Activated CD8-positive, alpha-beta T cell treated with anti-CD3 and anti-CD28 coated beads for 36 hours (primary cell): ENCODE results near the gene CNTN2. TPM values are rescaled to one million over a fixed set of nuclear protein-coding genes. Genes with fewer than 3 reads are reported as not detected.

Source experiments
- ATAC-seq: fragments of 200-7000 bp; cut with Tn5 transposase; one replicate; pipeline ENCODE4 v1.10.0; 2021; ENCODE audit warnings: mild to moderate bottlenecking, moderate library complexity
- CTCF ChIA-PET: fragments of 350-600 bp; sonication (Branson Sonifier 250); formaldehyde crosslinking; loops from one replicate; lab custom pipeline; 2021; ENCODE audit warnings: antibody characterized with exemption; lab: Charles Lee
- POLR2A ChIA-PET: fragments of 350-600 bp; sonication (Branson Sonifier 250); formaldehyde crosslinking; loops from one replicate; lab custom pipeline; 2021; ENCODE audit warnings: antibody characterized with exemption; lab: Charles Lee
- DNase-seq: peaks from one replicate; pipeline ENCODE4 v3.0.0-alpha.2; 2020
- H3K27ac Mint-ChIP-seq: one replicate; pipeline ENCODE4 v1.8.0; 2021; ENCODE audit warnings: mild to moderate bottlenecking, mixed read lengths
- H3K27me3 Mint-ChIP-seq: one replicate; pipeline ENCODE4 v1.8.0; 2021; ENCODE audit warnings: mixed read lengths
- H3K36me3 Mint-ChIP-seq: one replicate; pipeline ENCODE4 v1.8.0; 2021; ENCODE audit warnings: low read depth, mixed read lengths
- H3K4me1 Mint-ChIP-seq: one replicate; pipeline ENCODE4 v1.8.0; 2021; ENCODE audit warnings: low read depth, mixed read lengths
- H3K4me3 Mint-ChIP-seq: one replicate; pipeline ENCODE4 v1.8.0; 2021; ENCODE audit warnings: mild to moderate bottlenecking, moderate library complexity, mixed read lengths
- H3K9me3 Mint-ChIP-seq: one replicate; pipeline ENCODE4 v1.8.0; 2021; ENCODE audit warnings: mixed read lengths
- intact Hi-C: fragments of 100-400 bp; cut with micrococcal nuclease; formaldehyde crosslinking; loops from one replicate; pipeline ENCODE4 v1.10.0; 2022
- total RNA-seq, 2 experiments: library from RNA; stranded (reverse); gene quantifications; one replicate each; pipeline ENCODE4 v1.2.3, GENCODE V29; 2021
- TF ChIP-seq, protein P1 (sequence below): fragments of 200-600 bp; IDR thresholded peaks from one replicate; pipeline ENCODE4 v1.8.0; 2022; ENCODE audit warnings: antibody characterized with exemption, mild to moderate bottlenecking

Gene CNTN2, protein sequence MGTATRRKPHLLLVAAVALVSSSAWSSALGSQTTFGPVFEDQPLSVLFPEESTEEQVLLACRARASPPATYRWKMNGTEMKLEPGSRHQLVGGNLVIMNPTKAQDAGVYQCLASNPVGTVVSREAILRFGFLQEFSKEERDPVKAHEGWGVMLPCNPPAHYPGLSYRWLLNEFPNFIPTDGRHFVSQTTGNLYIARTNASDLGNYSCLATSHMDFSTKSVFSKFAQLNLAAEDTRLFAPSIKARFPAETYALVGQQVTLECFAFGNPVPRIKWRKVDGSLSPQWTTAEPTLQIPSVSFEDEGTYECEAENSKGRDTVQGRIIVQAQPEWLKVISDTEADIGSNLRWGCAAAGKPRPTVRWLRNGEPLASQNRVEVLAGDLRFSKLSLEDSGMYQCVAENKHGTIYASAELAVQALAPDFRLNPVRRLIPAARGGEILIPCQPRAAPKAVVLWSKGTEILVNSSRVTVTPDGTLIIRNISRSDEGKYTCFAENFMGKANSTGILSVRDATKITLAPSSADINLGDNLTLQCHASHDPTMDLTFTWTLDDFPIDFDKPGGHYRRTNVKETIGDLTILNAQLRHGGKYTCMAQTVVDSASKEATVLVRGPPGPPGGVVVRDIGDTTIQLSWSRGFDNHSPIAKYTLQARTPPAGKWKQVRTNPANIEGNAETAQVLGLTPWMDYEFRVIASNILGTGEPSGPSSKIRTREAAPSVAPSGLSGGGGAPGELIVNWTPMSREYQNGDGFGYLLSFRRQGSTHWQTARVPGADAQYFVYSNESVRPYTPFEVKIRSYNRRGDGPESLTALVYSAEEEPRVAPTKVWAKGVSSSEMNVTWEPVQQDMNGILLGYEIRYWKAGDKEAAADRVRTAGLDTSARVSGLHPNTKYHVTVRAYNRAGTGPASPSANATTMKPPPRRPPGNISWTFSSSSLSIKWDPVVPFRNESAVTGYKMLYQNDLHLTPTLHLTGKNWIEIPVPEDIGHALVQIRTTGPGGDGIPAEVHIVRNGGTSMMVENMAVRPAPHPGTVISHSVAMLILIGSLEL
- not detected for total RNA-seq

DNA sequence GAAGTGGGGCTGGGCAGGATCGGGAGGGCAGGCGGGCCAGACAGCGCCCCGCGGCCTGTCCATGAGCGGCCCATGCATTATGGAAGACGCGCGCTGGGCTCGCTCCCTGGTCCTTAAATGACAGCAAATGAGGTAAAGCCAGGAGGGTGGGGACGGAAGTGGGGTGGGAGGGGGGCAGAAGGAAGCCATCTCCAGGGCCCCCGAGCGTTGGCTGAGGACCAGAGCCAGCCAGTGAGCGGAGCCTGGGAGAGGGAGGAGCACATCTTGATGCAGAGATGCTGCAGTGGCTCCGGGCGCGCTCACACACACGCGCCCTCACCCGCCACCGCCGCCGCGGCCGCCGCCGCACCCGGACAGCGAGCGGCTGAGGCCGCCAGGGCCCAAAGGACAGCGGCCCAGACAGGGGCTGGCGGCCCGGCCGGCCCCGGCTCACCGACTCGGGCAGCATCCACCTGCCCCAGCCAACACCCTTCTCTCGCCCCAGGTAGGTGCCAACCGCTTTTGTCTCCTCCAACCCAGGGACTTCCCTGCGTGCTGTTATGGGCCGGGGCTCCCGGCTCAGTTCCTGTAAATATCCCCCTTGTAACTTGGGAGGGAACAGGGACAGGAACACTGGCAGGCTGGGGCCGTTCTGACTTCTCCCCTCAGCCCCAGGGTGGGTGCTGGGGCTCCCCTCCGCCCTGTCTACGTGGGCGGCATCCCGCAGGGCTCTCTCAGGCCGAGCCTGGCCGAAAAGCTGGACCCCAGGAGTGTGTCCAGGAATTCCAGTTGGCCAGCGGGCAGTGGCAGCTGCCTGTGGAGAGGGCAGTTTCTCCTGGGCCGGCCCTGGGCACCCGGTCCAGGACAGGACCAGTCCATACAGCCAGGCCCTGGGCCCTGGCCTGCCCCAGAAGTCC lies at the start of gene CNTN2:
Gene CNTN2 (plus strand): TSS at position 302 of the 896 bp plus-strand sequence. CDS start 9,974 bp downstream, outside the sequence.
- ATAC-seq = no peak
- H3K36me3 Mint-ChIP-seq = no peaks in the 10 kb centered on the region
- H3K27ac Mint-ChIP-seq = no peak within 1 kb of the TSS
- intact Hi-C loops = no loop called here
- no peak for DNase-seq
- ChIA-PET POLR2A (no interaction called here), CTCF (interaction anchor here (1.1 kb wide), 1 partner anchor 53 kb away, joined by 3 read pairs; no protein-coding TSS in a partner anchor)
- H3K27me3 Mint-ChIP-seq = peaks cover 38% of the 10 kb centered on the region
- TF ChIP-seq, protein P1, sequence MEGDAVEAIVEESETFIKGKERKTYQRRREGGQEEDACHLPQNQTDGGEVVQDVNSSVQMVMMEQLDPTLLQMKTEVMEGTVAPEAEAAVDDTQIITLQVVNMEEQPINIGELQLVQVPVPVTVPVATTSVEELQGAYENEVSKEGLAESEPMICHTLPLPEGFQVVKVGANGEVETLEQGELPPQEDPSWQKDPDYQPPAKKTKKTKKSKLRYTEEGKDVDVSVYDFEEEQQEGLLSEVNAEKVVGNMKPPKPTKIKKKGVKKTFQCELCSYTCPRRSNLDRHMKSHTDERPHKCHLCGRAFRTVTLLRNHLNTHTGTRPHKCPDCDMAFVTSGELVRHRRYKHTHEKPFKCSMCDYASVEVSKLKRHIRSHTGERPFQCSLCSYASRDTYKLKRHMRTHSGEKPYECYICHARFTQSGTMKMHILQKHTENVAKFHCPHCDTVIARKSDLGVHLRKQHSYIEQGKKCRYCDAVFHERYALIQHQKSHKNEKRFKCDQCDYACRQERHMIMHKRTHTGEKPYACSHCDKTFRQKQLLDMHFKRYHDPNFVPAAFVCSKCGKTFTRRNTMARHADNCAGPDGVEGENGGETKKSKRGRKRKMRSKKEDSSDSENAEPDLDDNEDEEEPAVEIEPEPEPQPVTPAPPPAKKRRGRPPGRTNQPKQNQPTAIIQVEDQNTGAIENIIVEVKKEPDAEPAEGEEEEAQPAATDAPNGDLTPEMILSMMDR = no peak
- H3K4me1 Mint-ChIP-seq = no peaks in the 10 kb centered on the region
- no peaks in the 10 kb centered on the region for H3K9me3 Mint-ChIP-seq
- no peak within 1 kb of the TSS for H3K4me3 Mint-ChIP-seq

DNA sequence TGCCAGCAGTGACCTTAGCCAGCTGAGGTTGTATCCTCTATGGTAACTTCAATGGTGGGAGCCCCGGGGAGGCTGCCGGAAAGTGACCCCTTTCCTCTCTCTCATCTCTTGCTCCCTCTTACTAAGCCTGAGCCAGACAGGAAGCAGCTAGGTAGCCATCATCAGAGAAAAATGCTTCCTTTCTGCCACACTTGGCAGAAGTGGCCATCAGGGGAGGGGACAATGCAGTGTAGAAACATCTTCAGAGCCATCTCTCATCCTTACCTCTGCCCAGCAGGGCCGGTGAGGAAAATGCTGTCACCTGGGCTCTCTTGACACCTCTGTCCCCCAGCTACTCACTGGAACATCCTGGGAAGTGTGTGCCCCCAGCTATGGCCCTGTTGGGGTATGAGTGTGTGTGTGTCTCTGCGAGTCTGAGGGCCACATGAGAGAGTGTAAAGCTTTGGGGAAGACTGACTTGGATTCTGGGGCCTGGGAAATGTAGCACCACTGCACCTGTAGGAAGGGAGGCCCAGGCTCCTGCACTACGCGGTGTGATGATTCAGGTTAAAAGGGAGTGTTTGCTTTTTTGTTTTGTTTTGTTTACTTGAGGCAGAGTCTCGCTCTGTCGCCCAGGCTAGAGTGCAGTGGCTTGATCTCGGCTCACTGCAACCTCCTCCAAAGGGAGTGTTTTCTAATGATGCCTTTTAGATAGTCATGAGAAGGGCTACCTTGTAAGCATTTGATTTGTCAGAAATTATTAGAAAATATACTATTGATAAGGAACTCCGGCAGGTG lies 48.7 kb upstream of the CNTN2 start:
- DNase-seq = no peak
- Mint-ChIP-seq H3K9me3 (no peaks in the 10 kb centered on the region), H3K27ac (no peak overlapping the region), H3K4me3 (no peak overlapping the region), H3K36me3 (no peaks in the 10 kb centered on the region), H3K4me1 (peaks cover 12% of the 10 kb centered on the region), H3K27me3 (no peaks in the 10 kb centered on the region)
- ATAC-seq = no peak
- intact Hi-C loops = no loop called here
- POLR2A ChIA-PET = no interaction called here
- TF ChIP-seq, protein P1 = no peak
- CTCF ChIA-PET = interaction anchor here (0.9 to 9.8 kb wide), 4 partner anchors 12 to 360 kb away, joined by 3 to 188 read pairs (median 4); no protein-coding TSS in a partner anchor

DNA sequence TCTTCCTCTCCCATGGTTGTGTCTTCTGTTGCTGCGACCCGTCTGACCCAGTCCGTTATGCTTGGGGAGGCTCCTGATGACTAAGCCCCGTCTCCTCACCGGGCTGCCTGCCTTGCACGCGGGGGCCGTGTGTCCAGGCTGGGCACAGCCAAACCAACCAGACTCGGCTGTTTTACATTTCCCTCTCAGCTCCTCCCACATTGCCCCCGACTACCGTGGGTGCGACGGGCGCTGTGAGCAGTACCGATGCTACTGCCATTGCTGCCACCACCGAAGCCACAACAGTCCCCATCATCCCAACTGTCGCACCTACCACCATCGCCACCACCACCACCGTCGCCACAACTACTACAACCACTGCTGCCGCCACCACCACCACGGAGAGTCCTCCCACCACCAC lies 46.0 kb upstream of the CNTN2 start:
- intact Hi-C loops = no loop called here
- DNase-seq (no peak), ATAC-seq (no peak)
- ChIA-PET CTCF (interaction anchor here (1.0 to 2.1 kb wide), 2 partner anchors 7 to 65 kb away, joined by 3 to 10 read pairs; no protein-coding TSS in a partner anchor), POLR2A (no interaction called here)
- TF ChIP-seq, protein P1 = no peak
- Mint-ChIP-seq H3K27me3 (no peaks in the 10 kb centered on the region), H3K4me3 (no peak overlapping the region), H3K4me1 (peaks cover 11% of the 10 kb centered on the region), H3K9me3 (no peaks in the 10 kb centered on the region), H3K27ac (no peak overlapping the region), H3K36me3 (no peaks in the 10 kb centered on the region)
